Measurements from ENCODE around the gene RELT.

The RELT gene

GRCh38 chr11:73392108-73393010 lies 16.2 kb downstream of the RELT start:
- no peak for DNase-seq

DNA sequence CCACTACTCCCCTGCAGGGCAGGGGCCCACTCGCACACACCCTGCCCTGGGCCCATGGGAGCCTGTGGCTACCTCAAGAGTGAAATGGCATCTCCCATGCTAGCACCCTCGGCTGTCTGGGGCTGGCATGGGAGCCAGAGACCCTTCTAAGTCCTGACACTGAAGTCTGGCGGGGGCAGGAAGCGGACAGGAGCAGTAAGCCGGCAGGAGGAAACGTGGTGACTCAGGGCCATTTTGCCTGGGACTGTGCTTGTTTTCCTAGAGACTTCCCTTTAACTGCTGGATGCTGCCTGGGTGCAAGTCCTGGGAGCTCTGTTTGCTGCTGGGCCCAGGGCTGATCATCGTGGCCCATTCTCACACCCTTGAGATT lies 16.8 kb downstream of the RELT start:
- DNase-seq = no peak

DNA sequence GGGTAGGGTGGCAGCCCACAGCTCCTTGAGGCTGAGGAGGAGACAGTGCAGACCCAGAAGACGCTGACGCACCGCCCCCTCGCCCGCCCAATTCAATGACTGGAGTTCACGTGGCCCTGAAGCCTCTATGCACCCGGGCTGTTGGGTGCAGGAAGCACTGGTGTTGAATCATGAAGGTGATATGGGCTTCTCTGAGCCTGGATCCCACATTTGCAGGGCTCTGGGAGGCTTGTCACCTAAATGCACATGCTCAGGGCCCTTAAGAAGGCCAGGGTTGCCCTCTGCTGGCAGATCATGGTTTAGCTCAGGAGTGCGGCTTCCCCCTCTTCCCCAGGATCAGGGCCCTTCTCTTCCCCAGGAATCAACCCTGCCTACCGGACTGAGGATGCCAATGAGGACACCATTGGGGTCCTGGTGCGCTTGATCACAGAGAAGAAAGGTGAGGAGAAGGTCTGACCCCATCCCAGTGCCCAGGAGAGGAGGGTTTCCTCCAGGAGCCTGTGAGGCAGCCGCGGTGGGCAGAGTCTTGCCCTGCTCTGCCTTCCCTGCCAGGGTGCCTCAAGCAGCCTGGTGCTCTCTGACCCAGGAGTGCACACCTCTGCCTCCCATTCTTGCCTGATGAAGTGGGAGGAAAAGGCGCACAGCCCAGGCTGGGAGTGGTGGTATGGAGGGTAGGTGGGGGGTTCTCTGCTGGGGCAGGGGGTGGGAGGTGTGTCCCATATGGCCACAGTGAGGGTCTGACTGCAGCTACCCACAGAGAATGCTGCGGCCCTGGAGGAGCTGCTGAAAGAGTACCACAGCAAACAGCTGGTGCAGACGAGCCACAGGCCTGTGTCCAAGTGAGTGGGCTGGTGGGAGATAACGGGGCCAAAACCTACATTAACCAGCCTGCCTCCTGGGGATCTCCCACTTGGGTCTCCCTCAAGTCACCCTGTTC lies 17.5 kb downstream of the RELT start:
- peak; percentile 34 for DNase-seq

GRCh38 chr11:73394416-73395296 lies 18.5 kb downstream of the RELT start:
- no peak for DNase-seq

GRCh38 chr11:73395297-73396208 lies 19.4 kb downstream of the RELT start:
- no peak for DNase-seq

GRCh38 chr11:73396251-73396930 lies 20.2 kb downstream of the RELT start:
- DNase-seq = no peak

- no peak for DNase-seq
These were observed 20.8 kb downstream of the RELT start for GRCh38 chr11:73396985-73397384.

DNA sequence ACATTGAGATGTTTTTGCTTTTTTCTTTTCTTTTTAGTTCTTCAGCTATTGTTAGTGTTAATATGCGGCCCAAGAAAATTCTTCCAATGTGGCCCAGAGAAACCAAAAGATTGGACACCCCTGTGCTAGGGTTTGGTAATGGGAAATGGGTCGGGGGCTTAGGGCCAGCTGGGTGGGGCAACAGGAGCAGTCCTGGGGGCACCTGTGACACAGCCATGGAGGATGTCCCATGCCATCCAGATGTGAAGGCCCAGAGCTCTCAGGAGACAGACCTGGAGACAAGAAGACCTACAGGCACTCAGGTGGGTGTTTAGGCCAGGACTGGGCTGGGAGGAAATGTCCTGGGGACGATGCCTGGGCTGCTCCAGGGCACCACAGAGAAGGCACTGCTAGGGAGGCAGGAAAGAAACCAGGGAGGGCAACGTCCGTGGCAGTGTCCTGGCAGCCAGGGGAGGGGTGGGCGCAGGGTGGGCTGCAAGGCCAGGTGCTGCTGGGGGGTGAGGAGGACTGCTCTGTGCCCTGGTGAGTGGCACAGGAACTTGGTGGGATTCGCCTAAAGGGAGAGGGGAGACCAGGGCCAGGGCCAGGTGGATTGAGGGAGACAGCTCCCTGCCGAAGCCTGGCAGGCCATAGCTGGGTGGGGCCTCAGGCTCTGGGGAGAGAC lies 21.4 kb downstream of the RELT start:
- DNase-seq = no peak

DNA sequence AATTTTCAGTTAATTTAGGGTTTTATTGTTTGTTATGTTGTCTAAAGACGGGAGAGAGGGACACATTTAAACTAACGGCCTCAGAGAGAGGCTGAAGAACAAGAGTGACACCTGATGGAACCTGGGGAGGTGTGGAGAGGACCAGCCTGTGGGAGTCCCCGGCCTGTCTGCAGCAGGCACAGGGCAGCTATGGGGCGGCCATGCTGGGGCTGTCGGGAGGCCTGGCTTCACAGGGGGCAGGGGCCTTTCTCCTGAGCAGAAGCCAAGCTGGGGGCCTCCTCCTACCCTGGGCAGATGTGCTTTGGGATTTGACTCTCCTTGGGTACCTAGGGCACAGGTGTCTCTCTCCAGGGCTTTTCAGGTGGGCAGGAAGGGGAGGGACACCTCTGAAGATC lies 21.9 kb downstream of the RELT start:
- DNase-seq = no peak

DNA sequence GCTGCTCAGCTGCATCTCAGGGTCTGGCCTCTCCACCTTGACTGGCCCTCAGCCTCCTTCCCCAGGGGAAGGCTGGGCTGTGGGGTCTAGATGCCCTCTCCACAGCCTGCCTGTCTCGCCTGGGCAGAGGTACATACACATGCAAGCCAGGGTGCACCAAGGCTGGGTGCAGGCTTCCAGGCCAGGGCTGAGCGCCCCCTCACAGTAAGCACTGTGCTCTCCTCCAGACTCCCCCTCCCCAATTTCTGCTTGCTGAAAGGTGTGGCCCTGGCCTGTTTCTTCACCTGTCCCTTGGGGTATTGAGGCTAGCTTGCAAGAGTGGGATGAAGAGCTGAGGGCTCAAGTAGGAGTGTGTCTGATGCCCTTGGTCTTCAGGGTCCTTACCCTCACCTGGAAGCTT lies 22.5 kb downstream of the RELT start:
- no peak for DNase-seq

- DNase-seq = no peak
These were observed 23.0 kb downstream of the RELT start for GRCh38 chr11:73399159-73399590.

GRCh38 chr11:73399636-73400035 lies 23.4 kb downstream of the RELT start:
- no peak for DNase-seq

GRCh38 chr11:73400293-73400692 lies 24.1 kb downstream of the RELT start:
- no peak for DNase-seq

DNA sequence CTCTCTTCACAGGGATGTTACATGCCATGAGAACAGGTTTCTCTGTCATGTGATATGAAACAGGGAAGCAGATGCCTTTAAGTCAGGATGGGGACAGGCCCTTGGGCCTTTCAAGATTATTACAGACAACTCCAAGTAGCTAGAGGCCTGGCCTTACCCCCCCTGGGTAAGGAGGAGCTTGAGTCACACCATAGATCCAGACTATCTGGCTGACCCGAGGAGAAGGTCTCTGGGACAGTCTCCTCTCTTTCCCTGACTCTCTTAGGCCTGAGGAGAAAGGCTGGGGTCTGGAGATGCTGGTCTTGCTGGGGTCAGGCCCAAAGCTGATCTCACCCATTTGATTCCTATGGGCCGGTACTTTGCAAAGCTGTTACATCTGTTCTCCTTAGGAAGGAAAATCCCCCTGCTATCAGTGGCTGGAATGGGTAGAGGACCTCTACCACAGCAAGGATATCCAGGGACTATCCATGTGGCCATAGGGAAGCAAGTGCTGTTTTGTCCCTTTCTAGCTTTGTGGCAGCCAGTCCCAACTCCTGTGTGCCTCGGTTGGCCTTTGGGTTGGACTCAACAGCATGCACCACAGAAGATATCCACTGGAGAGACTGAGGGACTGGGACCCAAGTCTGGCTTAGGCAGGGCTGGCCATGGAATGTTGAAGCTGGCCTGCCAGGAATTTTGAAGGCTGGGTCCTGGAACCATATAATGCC lies 25.2 kb downstream of the RELT start:
- no peak for DNase-seq

- no peak for DNase-seq
These were observed 26.0 kb downstream of the RELT start for GRCh38 chr11:73401924-73402833.

DNA sequence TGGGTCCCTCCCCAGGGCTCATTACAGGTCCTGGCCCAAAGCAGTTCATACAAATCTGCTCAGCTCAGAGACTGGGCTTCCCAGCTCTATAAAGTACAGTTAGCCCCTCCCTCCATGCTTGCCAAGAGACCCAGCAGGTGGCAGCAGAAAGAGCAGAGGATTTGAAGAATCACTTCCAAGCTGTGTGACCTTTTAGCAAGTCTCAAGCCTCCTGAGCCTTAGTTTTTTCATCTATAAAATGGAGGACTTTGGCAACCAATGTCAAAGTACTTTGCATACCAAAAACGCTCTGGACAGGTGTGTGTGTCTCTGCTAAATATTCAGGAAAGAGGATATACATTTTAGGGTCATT lies 26.6 kb downstream of the RELT start:
- no peak for DNase-seq

- no peak for DNase-seq
These were observed 27.3 kb downstream of the RELT start for GRCh38 chr11:73403541-73403940.

DNA sequence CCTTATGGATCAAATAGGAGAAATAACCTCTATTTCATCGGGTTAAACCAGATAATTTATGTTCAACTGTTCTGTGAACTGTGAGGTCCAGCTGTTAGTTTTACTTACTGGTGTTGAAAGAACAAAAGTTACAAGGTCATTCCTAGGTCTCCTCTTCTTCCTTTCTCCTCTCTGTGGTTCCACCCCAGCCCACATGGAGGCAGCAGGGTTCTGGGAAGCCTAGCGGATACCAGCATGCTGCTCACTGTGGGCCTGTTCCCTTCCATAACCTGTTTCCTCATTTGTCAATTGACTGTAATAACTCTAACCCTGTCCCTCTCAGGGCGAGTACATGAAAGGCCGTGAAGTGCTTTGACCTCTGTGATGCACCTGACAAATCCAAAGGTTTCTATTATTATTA lies 27.8 kb downstream of the RELT start:
- DNase-seq = peak; percentile 27

Data from GF-D8 (cell line).